ENCODE results near the gene SMYD4.
"Not testable (repeated sequence)": the region's sequence is repeated elsewhere in the genome, so short reads cannot be mapped to it uniquely, and the experiment has no call there.

The SMYD4 gene

DNA sequence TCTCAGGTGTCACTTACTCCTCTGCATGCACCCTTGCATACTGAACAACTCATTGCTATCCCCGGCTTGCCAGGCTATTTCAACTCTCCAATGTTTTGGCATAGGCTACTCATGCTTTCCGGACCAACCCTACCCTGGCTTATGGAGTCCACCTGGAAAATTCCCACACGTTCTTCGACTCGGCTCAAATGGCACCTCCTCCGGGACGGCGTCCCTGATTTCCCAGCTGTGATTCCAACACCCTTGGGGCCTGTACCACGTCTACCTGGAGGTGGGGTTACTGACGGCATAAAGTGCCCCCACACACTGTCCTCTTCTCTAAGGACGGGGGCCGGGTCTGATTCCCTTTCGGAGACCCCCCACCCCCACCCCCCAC, 498 bp downstream of the SMYD4 start:
- DNase-seq (ENCODE audit: insufficient read length, low spot score) (no peak), FAIRE-seq (no peak)
- TF ChIP-seq, protein P1, sequence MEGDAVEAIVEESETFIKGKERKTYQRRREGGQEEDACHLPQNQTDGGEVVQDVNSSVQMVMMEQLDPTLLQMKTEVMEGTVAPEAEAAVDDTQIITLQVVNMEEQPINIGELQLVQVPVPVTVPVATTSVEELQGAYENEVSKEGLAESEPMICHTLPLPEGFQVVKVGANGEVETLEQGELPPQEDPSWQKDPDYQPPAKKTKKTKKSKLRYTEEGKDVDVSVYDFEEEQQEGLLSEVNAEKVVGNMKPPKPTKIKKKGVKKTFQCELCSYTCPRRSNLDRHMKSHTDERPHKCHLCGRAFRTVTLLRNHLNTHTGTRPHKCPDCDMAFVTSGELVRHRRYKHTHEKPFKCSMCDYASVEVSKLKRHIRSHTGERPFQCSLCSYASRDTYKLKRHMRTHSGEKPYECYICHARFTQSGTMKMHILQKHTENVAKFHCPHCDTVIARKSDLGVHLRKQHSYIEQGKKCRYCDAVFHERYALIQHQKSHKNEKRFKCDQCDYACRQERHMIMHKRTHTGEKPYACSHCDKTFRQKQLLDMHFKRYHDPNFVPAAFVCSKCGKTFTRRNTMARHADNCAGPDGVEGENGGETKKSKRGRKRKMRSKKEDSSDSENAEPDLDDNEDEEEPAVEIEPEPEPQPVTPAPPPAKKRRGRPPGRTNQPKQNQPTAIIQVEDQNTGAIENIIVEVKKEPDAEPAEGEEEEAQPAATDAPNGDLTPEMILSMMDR (IDR thresholded peaks at IDR 0.05; ENCODE audit: insufficient read depth, missing control alignments), result no peak

DNA sequence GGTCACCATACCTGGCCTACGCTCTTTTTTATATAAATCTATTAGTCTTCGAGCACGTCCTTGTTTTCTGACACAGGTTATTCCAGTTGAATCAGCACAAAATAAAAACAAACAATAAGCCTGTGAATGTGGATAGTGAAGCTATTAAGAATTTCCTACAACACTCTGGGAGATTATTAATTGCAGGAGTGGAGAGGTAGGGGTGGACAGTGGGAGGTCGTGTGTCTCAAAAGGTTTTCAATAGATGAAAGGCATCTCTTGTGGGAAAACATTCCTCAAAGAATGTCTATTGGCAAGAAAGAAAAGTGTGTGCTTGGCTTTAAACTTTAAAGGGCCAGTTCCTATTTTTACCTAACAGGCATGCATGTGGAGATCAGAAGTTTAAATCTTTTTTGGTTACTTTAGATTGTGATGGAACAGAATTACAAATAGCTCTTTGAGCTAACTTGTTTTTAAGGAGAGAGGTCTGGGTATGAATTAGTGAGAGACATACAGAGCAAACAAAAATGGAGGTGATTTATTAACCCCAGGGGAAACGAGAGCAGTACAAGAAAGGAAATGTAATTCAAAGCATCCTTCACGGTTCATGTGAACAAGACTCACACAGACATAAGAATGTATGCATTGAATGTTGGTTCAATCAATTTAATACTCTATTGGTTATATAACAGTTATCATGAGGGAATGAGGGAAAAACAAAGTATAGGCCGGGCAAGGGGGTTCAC, 9.0 kb downstream of the SMYD4 start:
- FAIRE-seq, result no peak
- TF ChIP-seq, protein P1 (IDR thresholded peaks at IDR 0.05; ENCODE audit: insufficient read depth, missing control alignments), result no peak
- no peak for DNase-seq (ENCODE audit: insufficient read length, low spot score)

DNA sequence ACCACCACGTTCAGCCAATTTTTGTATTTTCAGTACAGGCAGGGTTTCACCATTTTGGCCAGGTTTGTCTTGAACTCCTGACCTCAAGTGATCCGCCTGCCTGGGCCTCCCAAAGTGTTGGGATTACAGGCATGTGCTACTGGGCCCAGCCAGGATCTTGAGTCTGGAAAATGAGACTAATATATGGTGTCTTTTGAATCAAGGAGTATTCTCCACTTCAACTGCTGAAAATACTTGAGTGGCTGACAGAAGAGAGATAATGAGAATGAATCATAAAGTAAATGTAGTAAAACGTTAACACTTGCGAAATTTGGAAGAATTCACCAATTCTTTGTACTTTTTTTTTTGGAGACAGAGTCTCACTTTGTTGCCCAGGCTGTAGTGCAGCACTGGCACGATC, 16.6 kb downstream of the SMYD4 start:
- FAIRE-seq (no peak), DNase-seq (ENCODE audit: insufficient read length, low spot score) (no peak)
- TF ChIP-seq, protein P1 (IDR thresholded peaks at IDR 0.05; ENCODE audit: insufficient read depth, missing control alignments), result no peak

DNA sequence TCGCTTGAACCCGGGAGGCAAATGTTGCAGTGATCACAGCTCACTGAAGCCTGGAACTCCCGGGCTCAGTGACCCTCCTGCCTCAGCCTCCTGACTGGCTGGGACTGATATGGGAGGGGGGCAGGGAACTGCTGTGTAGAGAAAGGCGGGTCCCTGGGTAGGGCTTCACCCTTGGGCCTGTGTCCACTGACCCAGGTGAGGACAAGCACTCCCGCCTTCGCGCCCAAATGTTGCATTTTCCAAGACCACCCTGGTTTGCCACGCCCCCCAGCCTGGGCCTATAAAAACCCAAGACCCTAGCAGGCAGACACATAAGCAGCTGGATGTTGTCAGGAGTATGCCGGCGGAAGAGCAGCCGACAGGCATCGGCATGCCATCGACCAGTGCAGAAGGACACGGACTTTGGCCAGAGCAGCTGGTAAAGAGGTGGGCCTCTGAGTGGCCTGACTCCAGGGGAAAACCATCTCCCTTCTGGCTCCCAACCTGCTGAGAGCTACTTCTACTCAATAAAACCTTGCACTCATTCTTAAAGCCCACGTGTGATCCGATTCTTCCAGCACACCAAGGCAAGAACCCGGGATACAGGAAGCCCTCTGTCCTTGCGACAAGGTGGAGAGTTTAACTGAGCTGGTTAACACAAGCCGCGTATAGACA, 19.1 kb downstream of the SMYD4 start:
- DNase-seq (ENCODE audit: insufficient read length, low spot score), result no peak
- no peak for FAIRE-seq
- TF ChIP-seq, protein P1 (IDR thresholded peaks at IDR 0.05; ENCODE audit: insufficient read depth, missing control alignments), result no peak

- DNase-seq (ENCODE audit: insufficient read length, low spot score); FAIRE-seq: not testable (repeated sequence)
These were observed 19.9 kb downstream of the SMYD4 start for GRCh38 chr17:1809815-1810214.

GRCh38 chr17:1808644-1809043, 21.1 kb downstream of the SMYD4 start:
- peak; percentile 93 for FAIRE-seq
- peak; percentile 47 for DNase-seq (ENCODE audit: insufficient read length, low spot score)
- TF ChIP-seq, protein P1 (IDR thresholded peaks at IDR 0.05; ENCODE audit: insufficient read depth, missing control alignments), result no peak

GRCh38 chr17:1807890-1808289, 21.8 kb downstream of the SMYD4 start:
- FAIRE-seq (no peak), DNase-seq (ENCODE audit: insufficient read length, low spot score) (no peak)
- TF ChIP-seq, protein P1 (IDR thresholded peaks at IDR 0.05; ENCODE audit: insufficient read depth, missing control alignments), result no peak
